Measurements from ENCODE around the gene RHBDL1.

RHBDL1 gene

DNA sequence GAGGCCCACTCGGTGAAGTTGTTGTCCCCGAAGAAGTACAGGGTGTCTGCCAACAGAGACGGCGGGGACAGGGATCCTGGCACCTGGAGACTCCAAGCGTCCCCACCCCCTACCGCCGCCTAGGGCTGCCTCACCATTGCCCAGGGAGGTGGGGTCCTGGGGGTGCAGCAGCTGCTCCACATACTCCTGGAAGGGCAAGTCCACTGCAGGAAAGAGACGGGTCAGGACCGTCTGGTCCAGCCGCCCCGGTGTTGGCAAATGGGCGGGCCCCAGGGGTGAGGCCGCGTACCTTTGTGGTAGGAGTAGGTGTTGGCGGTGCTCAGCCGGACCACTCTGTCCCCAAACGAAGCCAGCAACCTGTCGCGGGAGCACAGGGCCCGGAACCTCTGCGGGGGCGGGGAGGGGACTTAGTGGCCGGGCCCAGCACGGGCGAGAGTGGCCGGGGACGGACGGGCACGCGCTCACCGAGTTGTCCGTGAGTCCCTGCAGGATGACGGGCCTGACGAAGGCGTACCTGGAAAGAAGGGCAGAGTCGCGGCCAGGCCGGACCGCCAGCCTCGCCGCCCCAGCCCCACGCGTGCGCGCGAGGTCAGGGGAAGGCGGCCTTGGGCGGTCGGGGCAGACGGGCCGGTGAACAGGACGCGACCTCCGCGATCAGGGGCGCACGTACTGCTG, 8.1 kb downstream of the RHBDL1 start:
- H3F3A ChIP-seq (ENCODE audit: control insufficient read depth, insufficient read depth): no peaks in the 10 kb centered on the region; the same call in 1 of the 2 replicates
- TF ChIP-seq, protein P1, sequence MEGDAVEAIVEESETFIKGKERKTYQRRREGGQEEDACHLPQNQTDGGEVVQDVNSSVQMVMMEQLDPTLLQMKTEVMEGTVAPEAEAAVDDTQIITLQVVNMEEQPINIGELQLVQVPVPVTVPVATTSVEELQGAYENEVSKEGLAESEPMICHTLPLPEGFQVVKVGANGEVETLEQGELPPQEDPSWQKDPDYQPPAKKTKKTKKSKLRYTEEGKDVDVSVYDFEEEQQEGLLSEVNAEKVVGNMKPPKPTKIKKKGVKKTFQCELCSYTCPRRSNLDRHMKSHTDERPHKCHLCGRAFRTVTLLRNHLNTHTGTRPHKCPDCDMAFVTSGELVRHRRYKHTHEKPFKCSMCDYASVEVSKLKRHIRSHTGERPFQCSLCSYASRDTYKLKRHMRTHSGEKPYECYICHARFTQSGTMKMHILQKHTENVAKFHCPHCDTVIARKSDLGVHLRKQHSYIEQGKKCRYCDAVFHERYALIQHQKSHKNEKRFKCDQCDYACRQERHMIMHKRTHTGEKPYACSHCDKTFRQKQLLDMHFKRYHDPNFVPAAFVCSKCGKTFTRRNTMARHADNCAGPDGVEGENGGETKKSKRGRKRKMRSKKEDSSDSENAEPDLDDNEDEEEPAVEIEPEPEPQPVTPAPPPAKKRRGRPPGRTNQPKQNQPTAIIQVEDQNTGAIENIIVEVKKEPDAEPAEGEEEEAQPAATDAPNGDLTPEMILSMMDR (IDR thresholded peaks at IDR 0.05; ENCODE audit: low read depth, low read length, poor library complexity, severe bottlenecking): no peak
- TF ChIP-seq EZH2phosphoT487 (IDR thresholded peaks at IDR 0.05; ENCODE audit: borderline replicate concordance, low read length): no peak
- H3K36me3 ChIP-seq (ENCODE audit: control insufficient read depth, low read length): peaks cover 59% of the 10 kb centered on the region
- H3K4me1 ChIP-seq (ENCODE audit: control insufficient read depth, low read length): peaks cover 46% of the 10 kb centered on the region
- no peaks in the 10 kb centered on the region for H3K9me2 ChIP-seq (replicated peaks; ENCODE audit: control insufficient read depth, low read length)
- peak overlapping the region; percentile 97 for H3K4me2 ChIP-seq (ENCODE audit: low read length)
- peaks cover 19% of the 10 kb centered on the region for H4K20me1 ChIP-seq (ENCODE audit: control insufficient read depth, insufficient read depth, low read depth, low read length)
- peak overlapping the region; percentile 93 for H3K4me3 ChIP-seq (ENCODE audit: low read length)
- H3K27ac ChIP-seq (ENCODE audit: low read depth, low read length): 0 out of 2 replicates have a peak overlapping the region, but pooled peaks have one; percentile 18
- H3K79me2 ChIP-seq (ENCODE audit: control insufficient read depth, low read length): peaks cover 41% of the 10 kb centered on the region
- H3K9me3 ChIP-seq (ENCODE audit: control insufficient read depth, insufficient read depth, low read length): no peaks in the 10 kb centered on the region
- H3K27me3 ChIP-seq (ENCODE audit: control insufficient read depth, low read length): no peaks in the 10 kb centered on the region

DNA sequence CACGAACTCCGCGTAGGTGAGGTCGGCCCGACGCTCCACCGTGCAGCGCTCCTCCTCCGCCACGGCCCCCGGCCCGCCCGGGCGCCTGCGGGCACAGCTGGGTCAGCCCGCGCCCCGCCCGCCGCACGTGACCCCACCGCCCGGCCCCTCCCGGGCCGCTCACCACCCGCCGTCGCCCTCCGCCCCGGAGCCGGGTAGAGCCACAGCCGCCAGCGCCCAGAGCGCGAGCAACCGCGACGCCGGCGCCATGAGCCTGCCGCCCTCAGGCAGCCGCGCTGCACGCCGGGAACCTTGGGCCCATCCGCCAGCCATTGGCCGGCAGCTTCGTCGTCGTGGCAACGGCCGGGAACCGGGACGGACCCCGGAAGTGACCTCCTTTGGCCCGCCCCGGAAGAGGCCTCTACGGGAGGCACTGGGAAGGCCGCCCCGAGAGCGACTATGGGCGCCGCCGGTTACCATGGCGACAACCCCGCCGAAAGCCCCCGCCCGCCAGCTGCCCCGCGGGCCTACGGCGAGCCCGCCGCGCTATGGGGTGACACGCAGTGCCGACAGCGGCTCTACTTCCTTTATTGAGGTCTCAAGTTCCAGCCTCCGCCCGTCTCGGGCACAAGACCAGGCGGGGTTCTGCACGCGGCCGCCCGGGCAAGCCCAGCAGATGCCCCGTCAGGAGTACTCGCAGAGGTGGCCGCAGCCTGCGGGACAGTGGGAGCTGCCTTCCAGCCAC, 8.8 kb downstream of the RHBDL1 start, which contains the start of gene JMJD8:
TSS of gene JMJD8 (minus strand) at position 264 of the 724 bp plus-strand sequence. CDS start at position 249, 15 bp downstream.
- no peaks in the 10 kb centered on the region for H3K9me2 ChIP-seq (replicated peaks; ENCODE audit: control insufficient read depth, low read length)
- peak within 1 kb of the TSS; percentile 97 for H3K4me2 ChIP-seq (ENCODE audit: low read length)
- H3K36me3 ChIP-seq (ENCODE audit: control insufficient read depth, low read length): peaks cover 59% of the 10 kb centered on the region
- H3K9me3 ChIP-seq (ENCODE audit: control insufficient read depth, insufficient read depth, low read length): no peaks in the 10 kb centered on the region
- peaks cover 19% of the 10 kb centered on the region for H4K20me1 ChIP-seq (ENCODE audit: control insufficient read depth, insufficient read depth, low read depth, low read length)
- TF ChIP-seq EZH2phosphoT487 (IDR thresholded peaks at IDR 0.05; ENCODE audit: borderline replicate concordance, low read length): no peak
- TF ChIP-seq, protein P1 (IDR thresholded peaks at IDR 0.05; ENCODE audit: low read depth, low read length, poor library complexity, severe bottlenecking): no peak
- 0 out of 2 replicates have a peak within 1 kb of the TSS, but pooled peaks have one; percentile 18 for H3K27ac ChIP-seq (ENCODE audit: low read depth, low read length)
- H3K79me2 ChIP-seq (ENCODE audit: control insufficient read depth, low read length): peaks cover 48% of the 10 kb centered on the region
- H3K27me3 ChIP-seq (ENCODE audit: control insufficient read depth, low read length): no peaks in the 10 kb centered on the region
- peak within 1 kb of the TSS; percentile 93 for H3K4me3 ChIP-seq (ENCODE audit: low read length)
- peaks cover 47% of the 10 kb centered on the region for H3K4me1 ChIP-seq (ENCODE audit: control insufficient read depth, low read length)
- no peaks in the 10 kb centered on the region for H3F3A ChIP-seq (ENCODE audit: control insufficient read depth, insufficient read depth)

DNA sequence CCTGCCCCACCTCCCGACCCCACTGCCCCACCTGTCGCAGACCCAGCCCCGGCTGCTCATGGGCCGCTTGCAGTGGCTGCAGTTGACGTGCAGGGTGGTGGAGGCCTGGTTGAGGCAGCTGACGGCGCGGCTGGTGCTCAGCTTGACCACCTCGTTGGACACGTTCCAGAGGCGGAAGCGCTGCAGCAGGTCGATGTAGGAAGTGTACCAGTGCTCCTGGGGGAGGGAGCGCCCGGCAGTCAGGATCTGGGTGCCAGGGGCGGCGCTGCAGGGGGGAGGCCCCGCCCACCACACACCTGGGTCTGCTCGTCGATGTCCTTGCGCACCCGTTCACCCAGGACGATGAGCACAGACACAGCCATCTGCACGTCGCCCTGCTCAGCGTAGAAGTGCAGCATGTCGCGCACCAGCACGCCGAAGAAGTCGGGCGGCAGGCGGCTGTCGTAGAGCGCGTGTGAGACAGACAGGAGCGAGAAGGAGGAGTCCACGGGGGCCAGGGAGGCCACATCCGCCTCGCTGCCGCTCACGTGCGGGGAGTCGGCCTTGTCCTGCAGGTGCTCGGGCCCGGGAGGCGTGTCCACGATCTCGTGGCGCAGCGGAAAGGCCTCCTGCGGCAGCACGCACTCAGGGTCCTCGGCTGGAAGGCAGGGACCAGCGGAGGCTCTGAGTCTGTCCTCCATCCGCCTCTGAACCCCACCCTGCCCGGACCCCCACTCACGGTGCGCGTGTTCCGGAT, 9.7 kb downstream of the RHBDL1 start:
- Histone ChIP-seq H4K20me1 (ENCODE audit: control insufficient read depth, insufficient read depth, low read depth, low read length) (peaks cover 19% of the 10 kb centered on the region), H3K4me1 (ENCODE audit: control insufficient read depth, low read length) (peaks cover 48% of the 10 kb centered on the region), H3K9me3 (ENCODE audit: control insufficient read depth, insufficient read depth, low read length) (no peaks in the 10 kb centered on the region), H3K27ac (ENCODE audit: low read depth, low read length) (no peak overlapping the region), H3K79me2 (ENCODE audit: control insufficient read depth, low read length) (peaks cover 57% of the 10 kb centered on the region), H3K9me2 (replicated peaks; ENCODE audit: control insufficient read depth, low read length) (no peaks in the 10 kb centered on the region), H3K4me2 (ENCODE audit: low read length) (peak overlapping the region; percentile 14; the same call in 1 of the 2 replicates), H3K27me3 (ENCODE audit: control insufficient read depth, low read length) (no peaks in the 10 kb centered on the region), H3K4me3 (ENCODE audit: low read length) (no peak overlapping the region), H3K36me3 (ENCODE audit: control insufficient read depth, low read length) (peaks cover 59% of the 10 kb centered on the region), H3F3A (ENCODE audit: control insufficient read depth, insufficient read depth) (no peaks in the 10 kb centered on the region)
- no peak for TF ChIP-seq EZH2phosphoT487 (IDR thresholded peaks at IDR 0.05; ENCODE audit: borderline replicate concordance, low read length)
- TF ChIP-seq, protein P1 (IDR thresholded peaks at IDR 0.05; ENCODE audit: low read depth, low read length, poor library complexity, severe bottlenecking): no peak
